SK-N-SH (cell line): ENCODE data around the gene PHF20. TPM values are rescaled to one million over a fixed set of nuclear protein-coding genes. Genes with fewer than 3 reads are reported as not detected.

Experiments used
- CTCF ChIA-PET: fragments of 300-600, 350-600 bp; formaldehyde crosslinking; extraction: SDS; loops from one replicate; lab custom pipeline; 2021; lab: Yijun Ruan, JAX
- POLR2A ChIA-PET: fragments of 350-600 bp; sonication (Branson Sonifier 250); formaldehyde crosslinking; extraction: SDS; loops from one replicate; lab custom pipeline; 2020; ENCODE audit warnings: antibody characterized with exemption, inconsistent platforms; lab: Yijun Ruan, JAX
- DNase-seq: peaks from one replicate; pipeline ENCODE4 v3.0.0; 2012
- H2AFZ ChIP-seq: fragments of 200-600 bp; sonication (generic); 2 replicates; pipeline ENCODE4 v1.8.1; 2016; ENCODE audit warnings: antibody characterized with exemption, mild to moderate bottlenecking, low read depth
- H3F3A ChIP-seq: fragments of 200-600 bp; sonication (generic); replicated peaks from 2 replicates; pipeline ENCODE3; 2016; ENCODE audit warnings: antibody characterized with exemption, mild to moderate bottlenecking; ENCODE audit not compliant: insufficient read depth
- H3K27ac ChIP-seq, 2 experiments: fragments of 200-500 bp in 1 of 2; fragments of 200-600 bp in 1 of 2; sonication (Bioruptor generic) in 1 of 2; sonication (generic), shearing (Covaris generic) in 1 of 2; 2 replicates each; pipeline versions ENCODE4 v1.5.1 to v1.6.1; 2014 to 2016; ENCODE audit warnings: low read depth in 2 of 2, inconsistent platforms in 1 of 2, low read length in 1 of 2, mild to moderate bottlenecking in 1 of 2, mixed read lengths in 1 of 2
- H3K27me3 ChIP-seq: fragments of 200-600 bp; sonication (generic), shearing (Covaris generic); 2 replicates; pipeline ENCODE4 v1.6.1; 2016; ENCODE audit warnings: mixed run types; ENCODE audit not compliant: insufficient read depth
- H3K36me3 ChIP-seq, 2 experiments: fragments of 200-500 bp in 1 of 2; fragments of 200-600 bp in 1 of 2; sonication (Bioruptor generic) in 1 of 2; sonication (generic) in 1 of 2; replicated peaks in 1 of 2; 2 replicates each; pipeline versions ENCODE3 to v1.5.1; 2014 to 2016; ENCODE audit warnings: low read length in 1 of 2, mild to moderate bottlenecking in 1 of 2; ENCODE audit not compliant: insufficient read depth in 2 of 2, control insufficient read depth in 1 of 2
- H3K4me1 ChIP-seq, 2 experiments: fragments of 200-500 bp in 1 of 2; fragments of 200-600 bp in 1 of 2; sonication (Bioruptor generic) in 1 of 2; sonication (generic), shearing (Covaris generic) in 1 of 2; 2 replicates each; pipeline versions ENCODE4 v1.5.1 to v1.6.1; 2014 to 2016; ENCODE audit warnings: low read depth in 1 of 2, low read length in 1 of 2, mixed run types in 1 of 2; ENCODE audit not compliant: insufficient read depth in 2 of 2, control insufficient read depth in 1 of 2
- H3K4me2 ChIP-seq: fragments of 200-600 bp; sonication (generic), shearing (Covaris generic); 2 replicates; pipeline ENCODE4 v1.6.1; 2017; ENCODE audit warnings: mixed run types
- H3K4me3 ChIP-seq, 2 experiments: fragments of 200-500 bp in 1 of 2; fragments of 200-600 bp in 1 of 2; sonication (Bioruptor generic) in 1 of 2; sonication (generic), shearing (Covaris generic) in 1 of 2; 2 replicates each; pipeline versions ENCODE4 v1.5.1 to v1.8.1; 2014 to 2016; ENCODE audit warnings: low read depth in 2 of 2, inconsistent platforms in 1 of 2, low read length in 1 of 2, mild to moderate bottlenecking in 1 of 2, mixed read lengths in 1 of 2, moderate library complexity in 1 of 2
- H3K79me2 ChIP-seq: fragments of 200-600 bp; sonication (generic); 2 replicates; pipeline ENCODE4 v1.8.1; 2017; ENCODE audit warnings: mild to moderate bottlenecking; ENCODE audit not compliant: insufficient read depth
- H3K9ac ChIP-seq: fragments of 200-600 bp; sonication (generic); 2 replicates; pipeline ENCODE4 v1.6.1; 2017; ENCODE audit warnings: mixed run types
- H3K9me2 ChIP-seq: fragments of 200-600 bp; sonication (generic); 2 replicates; pipeline ENCODE4 v1.6.1; 2017; ENCODE audit warnings: mixed run types
- H3K9me3 ChIP-seq: fragments of 200-600 bp; sonication (generic); 2 replicates; pipeline ENCODE4 v1.6.1; 2017; ENCODE audit warnings: mixed run types, mild to moderate bottlenecking, moderate library complexity
- H4K20me1 ChIP-seq: fragments of 200-600 bp; sonication (generic); 2 replicates; pipeline ENCODE4 v1.6.1; 2017; ENCODE audit warnings: mild to moderate bottlenecking, mixed run types; ENCODE audit not compliant: insufficient read depth
- CHD2 ChIP-seq: fragments of 150-350 bp; IDR thresholded peaks from 2 replicates; pipeline ENCODE4 v1.6.1; 2018; ENCODE audit warnings: low read length; ENCODE audit not compliant: partially characterized antibody
- ELF1 ChIP-seq: IDR thresholded peaks from 2 replicates; pipeline ENCODE4 v1.4.0; 2012
- EP300 ChIP-seq, 2 experiments: IDR thresholded peaks; 2 replicates each; pipeline versions ENCODE4 v1.4.0 to v1.6.1; 2012; ENCODE audit warnings: borderline replicate concordance in 1 of 2, low read depth in 1 of 2, low read length in 1 of 2
- EZH2phosphoT487 ChIP-seq: fragments of 200-600 bp; sonication (generic); IDR thresholded peaks from 2 replicates; pipeline ENCODE4 v1.6.1; 2017; ENCODE audit warnings: low read depth, mixed run types, mild to moderate bottlenecking, antibody characterized with exemption, moderate library complexity, borderline replicate concordance
- FOSL2 ChIP-seq: IDR thresholded peaks from 2 replicates; pipeline ENCODE4 v1.4.0; 2012; ENCODE audit warnings: low read depth, mild to moderate bottlenecking, moderate library complexity, borderline replicate concordance
- FOXM1 ChIP-seq: IDR thresholded peaks from 2 replicates; pipeline ENCODE4 v1.4.0; 2012; ENCODE audit warnings: low read depth, mild to moderate bottlenecking
- GABPA ChIP-seq: IDR thresholded peaks from 2 replicates; pipeline ENCODE4 v1.4.0; 2012; ENCODE audit warnings: low read depth, mild to moderate bottlenecking
- GATA2 ChIP-seq: sonication (generic); formaldehyde crosslinking; IDR thresholded peaks from 2 replicates; pipeline ENCODE4 v1.5.0; 2020; ENCODE audit warnings: mild to moderate bottlenecking, missing genetic modification reagents
- IRF3 ChIP-seq: fragments of 150-350 bp; IDR thresholded peaks from 2 replicates; pipeline ENCODE4 v1.6.1; 2016; ENCODE audit warnings: mild to moderate bottlenecking, low read depth, low read length
- JUND ChIP-seq: IDR thresholded peaks from 2 replicates; pipeline ENCODE4 v1.4.0; 2012
- MEF2A ChIP-seq: IDR thresholded peaks from 2 replicates; pipeline ENCODE4 v1.4.0; 2012; ENCODE audit warnings: low read depth, borderline replicate concordance
- MXI1 ChIP-seq: IDR thresholded peaks from 2 replicates; pipeline ENCODE4 v1.6.1; 2012; ENCODE audit warnings: mild to moderate bottlenecking, low read depth, low read length, improper control_type of control experiment
- NFIC ChIP-seq: IDR thresholded peaks from 2 replicates; pipeline ENCODE4 v1.4.0; 2012; ENCODE audit warnings: borderline replicate concordance
- PBX3 ChIP-seq: IDR thresholded peaks from 2 replicates; pipeline ENCODE4; 2012
- POLR2AphosphoS5 ChIP-seq: IDR thresholded peaks from 2 replicates; pipeline ENCODE4 v1.6.1; 2012; ENCODE audit warnings: low read depth, low read length
- RCOR1 ChIP-seq: fragments of 150-350 bp; IDR thresholded peaks from 2 replicates; pipeline ENCODE4 v1.6.1; 2017; ENCODE audit warnings: antibody characterized with exemption, low read length
- RFX5 ChIP-seq: IDR thresholded peaks from 2 replicates; pipeline ENCODE4 v1.6.1; 2012; ENCODE audit warnings: mild to moderate bottlenecking, improper control_type of control experiment, low read length
- RXRA ChIP-seq: IDR thresholded peaks from 2 replicates; pipeline ENCODE4 v1.4.0; 2012; ENCODE audit warnings: low read depth, mild to moderate bottlenecking, borderline replicate concordance
- SMC3 ChIP-seq: IDR thresholded peaks from 2 replicates; pipeline ENCODE4 v1.6.1; 2012; ENCODE audit warnings: low read depth, low read length, improper control_type of control experiment
- TAF1 ChIP-seq: IDR thresholded peaks from 2 replicates; pipeline ENCODE4 v1.6.1; 2012; ENCODE audit warnings: low read depth, mild to moderate bottlenecking, low read length, moderate library complexity, borderline replicate concordance
- TEAD4 ChIP-seq: IDR thresholded peaks from 2 replicates; pipeline ENCODE4 v1.4.0; 2012; ENCODE audit warnings: mild to moderate bottlenecking, borderline replicate concordance; ENCODE audit not compliant: insufficient read depth
- YY1 ChIP-seq: IDR thresholded peaks from 2 replicates; pipeline ENCODE4 v1.4.0; 2012; ENCODE audit warnings: low read depth, mild to moderate bottlenecking
- WGBS: methylation state at CpG from one replicate; pipeline ENCODE4 v1.1.6; 2017; ENCODE audit warnings: low lambda C conversion rate; 5-methylcytosine and 5-hydroxymethylcytosine counted together
- polyA plus RNA-seq, 3 experiments: library from polyadenylated mRNA; depleted of rRNA; stranded (reverse); fragments of >200 nt; gene quantifications; 2 replicates each; pipeline ENCODE4 v1.2.3, GENCODE V29; 2012
- TF ChIP-seq, protein P1 (sequence below): IDR thresholded peaks from 2 replicates; pipeline ENCODE4 v1.4.0; 2012; ENCODE audit warnings: low read depth, borderline replicate concordance
- TF ChIP-seq, protein P2 (sequence below): IDR thresholded peaks from 2 replicates; pipeline ENCODE4 v1.6.1; 2012; ENCODE audit warnings: mild to moderate bottlenecking, low read depth, low read length, moderate library complexity

Gene PHF20
- polyA plus RNA-seq, 1 of the 3 experiments (the other 2 are of a cell fraction): 23.8 TPM

GRCh38 chr20:35726842-35727711 is 44.7 kb upstream of the PHF20 start (continued):
- no peak for TF ChIP-seq EZH2phosphoT487
- TF ChIP-seq, protein P1, sequence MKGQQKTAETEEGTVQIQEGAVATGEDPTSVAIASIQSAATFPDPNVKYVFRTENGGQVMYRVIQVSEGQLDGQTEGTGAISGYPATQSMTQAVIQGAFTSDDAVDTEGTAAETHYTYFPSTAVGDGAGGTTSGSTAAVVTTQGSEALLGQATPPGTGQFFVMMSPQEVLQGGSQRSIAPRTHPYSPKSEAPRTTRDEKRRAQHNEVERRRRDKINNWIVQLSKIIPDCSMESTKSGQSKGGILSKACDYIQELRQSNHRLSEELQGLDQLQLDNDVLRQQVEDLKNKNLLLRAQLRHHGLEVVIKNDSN: no peak
- TF ChIP-seq ELF1: no peak
- TF ChIP-seq GABPA: no peak
- TF ChIP-seq JUND: no peak
- TF ChIP-seq FOSL2: no peak
- no peak for TF ChIP-seq PBX3

DNA sequence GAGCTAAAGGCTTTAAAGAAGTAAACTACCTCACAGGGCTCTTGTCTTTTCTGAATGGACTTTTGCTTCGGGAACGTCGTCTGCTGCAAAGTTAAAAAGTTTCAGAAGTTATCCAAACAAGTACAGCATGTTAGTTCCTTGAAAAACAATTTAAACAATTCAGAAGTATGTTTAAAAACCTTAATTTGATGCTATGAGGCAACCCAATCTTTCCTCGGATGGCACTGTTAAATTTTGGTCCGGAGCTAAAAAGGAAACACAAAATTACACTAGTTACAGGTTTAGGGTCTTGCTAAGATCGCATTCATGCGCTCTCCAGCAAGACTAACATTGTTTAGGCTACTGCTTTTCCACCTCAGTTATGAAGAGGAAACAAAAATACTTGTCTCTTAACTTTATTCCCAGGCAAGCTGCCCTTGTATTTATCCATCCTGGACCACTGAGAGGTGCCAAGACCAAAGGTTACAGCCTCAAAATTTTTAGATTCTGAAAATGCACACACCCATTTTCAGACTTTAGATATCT is 42.5 kb upstream of the PHF20 start:
- peaks cover 99% of the 10 kb centered on the region for H4K20me1 ChIP-seq
- POLR2A ChIA-PET: no interaction called here
- H3K79me2 ChIP-seq: peaks cover 100% of the 10 kb centered on the region
- no peak for TF ChIP-seq TAF1
- TF ChIP-seq MEF2A: no peak
- TF ChIP-seq RFX5: no peak
- no peak for TF ChIP-seq RCOR1
- no peak for TF ChIP-seq EP300 (IDR thresholded peaks at IDR 0.05; ENCODE audit: borderline replicate concordance in 1 of 2, low read depth in 1 of 2, low read length in 1 of 2)
- TF ChIP-seq IRF3: no peak
- TF ChIP-seq NFIC: no peak
- TF ChIP-seq TEAD4: no peak
- no peak for TF ChIP-seq SMC3
- TF ChIP-seq, protein P2, sequence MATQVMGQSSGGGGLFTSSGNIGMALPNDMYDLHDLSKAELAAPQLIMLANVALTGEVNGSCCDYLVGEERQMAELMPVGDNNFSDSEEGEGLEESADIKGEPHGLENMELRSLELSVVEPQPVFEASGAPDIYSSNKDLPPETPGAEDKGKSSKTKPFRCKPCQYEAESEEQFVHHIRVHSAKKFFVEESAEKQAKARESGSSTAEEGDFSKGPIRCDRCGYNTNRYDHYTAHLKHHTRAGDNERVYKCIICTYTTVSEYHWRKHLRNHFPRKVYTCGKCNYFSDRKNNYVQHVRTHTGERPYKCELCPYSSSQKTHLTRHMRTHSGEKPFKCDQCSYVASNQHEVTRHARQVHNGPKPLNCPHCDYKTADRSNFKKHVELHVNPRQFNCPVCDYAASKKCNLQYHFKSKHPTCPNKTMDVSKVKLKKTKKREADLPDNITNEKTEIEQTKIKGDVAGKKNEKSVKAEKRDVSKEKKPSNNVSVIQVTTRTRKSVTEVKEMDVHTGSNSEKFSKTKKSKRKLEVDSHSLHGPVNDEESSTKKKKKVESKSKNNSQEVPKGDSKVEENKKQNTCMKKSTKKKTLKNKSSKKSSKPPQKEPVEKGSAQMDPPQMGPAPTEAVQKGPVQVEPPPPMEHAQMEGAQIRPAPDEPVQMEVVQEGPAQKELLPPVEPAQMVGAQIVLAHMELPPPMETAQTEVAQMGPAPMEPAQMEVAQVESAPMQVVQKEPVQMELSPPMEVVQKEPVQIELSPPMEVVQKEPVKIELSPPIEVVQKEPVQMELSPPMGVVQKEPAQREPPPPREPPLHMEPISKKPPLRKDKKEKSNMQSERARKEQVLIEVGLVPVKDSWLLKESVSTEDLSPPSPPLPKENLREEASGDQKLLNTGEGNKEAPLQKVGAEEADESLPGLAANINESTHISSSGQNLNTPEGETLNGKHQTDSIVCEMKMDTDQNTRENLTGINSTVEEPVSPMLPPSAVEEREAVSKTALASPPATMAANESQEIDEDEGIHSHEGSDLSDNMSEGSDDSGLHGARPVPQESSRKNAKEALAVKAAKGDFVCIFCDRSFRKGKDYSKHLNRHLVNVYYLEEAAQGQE: no peak
- TF ChIP-seq RXRA: no peak
- TF ChIP-seq FOSL2: no peak
- TF ChIP-seq MXI1: no peak
- no peak for TF ChIP-seq POLR2AphosphoS5
- TF ChIP-seq FOXM1: no peak
- TF ChIP-seq, protein P1: no peak
- no peak for TF ChIP-seq GATA2 (CRISPR knock-in tag)
- TF ChIP-seq CHD2: no peak
- TF ChIP-seq YY1: no peak
- H3K36me3 ChIP-seq: peaks cover 86 to 100% of the 10 kb centered on the region in 2 experiments
- H3K27ac ChIP-seq: no peak overlapping the region
- H3F3A ChIP-seq: peaks cover 46% of the 10 kb centered on the region
- H3K4me3 ChIP-seq: no peak overlapping the region
- no peaks in the 10 kb centered on the region for H3K27me3 ChIP-seq
- H3K4me2 ChIP-seq: no peak overlapping the region
- peaks cover 2 to 9% of the 10 kb centered on the region in 2 experiments; a peak in 1 of 4 replicates for H3K4me1 ChIP-seq
- H3K9me3 ChIP-seq: no peaks in the 10 kb centered on the region
- H2AFZ ChIP-seq: no peak overlapping the region
- DNase-seq: no peak
- WGBS: 95% methylated on average over 7 of the region's 7 CpGs
- H3K9me2 ChIP-seq: no peaks in the 10 kb centered on the region
- H3K9ac ChIP-seq: no peak overlapping the region
- CTCF ChIA-PET: interaction anchor here (0.8 to 1.5 kb wide), 3 partner anchors 10 to 234 kb away, joined by 3 read pairs; partner anchors contain the start of gene SCAND1
